ENCODE measurements around the gene WIPF2.

The WIPF2 gene

GRCh38 chr17:40326014-40326831 lies 107.1 kb downstream of the WIPF2 start:
- no peak for DNase-seq (ENCODE audit: low read depth)

DNA sequence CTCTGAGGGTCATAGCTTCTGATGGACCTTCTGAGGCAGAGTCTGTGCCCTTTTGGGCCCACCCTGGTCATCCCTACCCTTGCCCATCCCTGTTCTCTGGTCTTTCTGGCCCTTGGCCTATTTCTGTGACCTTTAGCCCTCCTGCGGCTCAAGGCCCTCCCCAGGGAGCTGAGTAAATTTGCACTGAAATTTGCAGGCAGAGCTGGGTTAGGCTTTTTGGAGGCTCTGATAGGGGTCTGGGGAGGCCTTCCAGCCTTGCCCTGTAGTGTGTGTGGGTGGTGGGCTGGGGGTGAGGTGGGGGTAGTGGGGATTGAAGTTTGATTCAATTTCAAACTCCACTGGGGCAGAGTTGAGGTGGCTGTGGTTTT lies 107.7 kb downstream of the WIPF2 start:
- no peak for DNase-seq (ENCODE audit: low read depth)

DNA sequence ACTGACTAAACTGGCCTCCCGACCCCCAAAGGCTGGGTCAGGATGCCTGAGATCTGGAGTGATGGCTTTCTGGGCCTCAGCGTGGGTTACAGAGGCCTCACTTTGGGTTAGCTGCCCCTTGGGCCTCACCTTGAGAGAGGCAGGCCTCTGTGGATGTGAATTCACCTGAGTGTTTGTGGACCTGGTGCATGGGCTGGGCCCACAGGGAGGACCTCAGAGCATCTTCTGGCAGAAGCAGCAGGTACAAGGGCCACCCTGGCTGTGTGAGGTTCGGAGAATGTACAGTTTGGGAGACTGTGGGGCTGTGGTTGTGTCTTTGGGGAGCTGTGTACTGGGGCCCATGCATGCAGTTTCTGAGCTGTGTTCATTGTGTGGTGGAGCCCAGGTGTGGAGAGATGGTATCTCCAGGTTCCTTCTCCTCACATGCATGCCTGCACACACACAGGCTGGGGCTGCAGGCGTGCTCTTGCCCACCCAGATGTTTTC lies 108.2 kb downstream of the WIPF2 start:
- DNase-seq (ENCODE audit: low read depth) = no peak

GRCh38 chr17:40327735-40328385 lies 108.8 kb downstream of the WIPF2 start:
- no peak for DNase-seq (ENCODE audit: low read depth)

DNA sequence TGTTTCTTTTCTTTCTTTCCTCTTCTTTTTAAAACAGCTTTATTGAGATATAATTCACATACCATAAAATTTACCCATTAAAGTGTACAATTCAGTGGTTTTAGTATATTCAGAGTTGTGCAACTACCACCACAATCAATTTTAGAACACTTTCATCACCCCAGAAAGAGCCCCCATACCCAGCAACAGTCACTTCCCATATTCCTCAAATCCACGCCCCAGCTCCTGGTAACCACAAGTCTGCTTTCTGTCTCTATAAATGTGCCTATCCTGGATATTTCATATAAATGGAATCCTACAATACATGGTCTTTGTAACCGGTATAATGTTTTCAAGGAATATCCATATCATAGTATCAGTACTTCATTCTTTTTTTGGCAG lies 109.3 kb downstream of the WIPF2 start:
- no peak for DNase-seq (ENCODE audit: low read depth)

- DNase-seq (ENCODE audit: low read depth) = no peak
These were observed 111.0 kb downstream of the WIPF2 start for GRCh38 chr17:40329839-40330794.

GRCh38 chr17:40330850-40331470 lies 111.9 kb downstream of the WIPF2 start:
- DNase-seq (ENCODE audit: low read depth) = no peak

GRCh38 chr17:40331743-40332641 lies 112.9 kb downstream of the WIPF2 start:
- no peak for DNase-seq (ENCODE audit: low read depth)

Data from T follicular helper cell (primary cell).